ENCODE measurements around the gene CHKA.
A peak's percentile ranks its signal among the peaks of the same experiment; 100 is the strongest.

CHKA gene

GRCh38 chr11:68150037-68150436 lies 28.8 kb upstream of the CHKA start:
- peak; percentile 21 for DNase-seq (ENCODE audit: low read depth)
- no peak for TF ChIP-seq CTCF (conservative IDR thresholded peaks at IDR 0.05; ENCODE audit: control insufficient read depth, insufficient read depth, low read depth, low read length)
- no peak overlapping the region for H3K4me3 ChIP-seq (ENCODE audit: control insufficient read depth, low read depth, low read length)

GRCh38 chr11:68149417-68149816 lies 28.2 kb upstream of the CHKA start:
- DNase-seq (ENCODE audit: low read depth), result no peak
- no peak for TF ChIP-seq CTCF (conservative IDR thresholded peaks at IDR 0.05; ENCODE audit: control insufficient read depth, insufficient read depth, low read depth, low read length)
- H3K4me3 ChIP-seq (ENCODE audit: control insufficient read depth, low read depth, low read length), result no peak overlapping the region

- no peak for TF ChIP-seq CTCF (conservative IDR thresholded peaks at IDR 0.05; ENCODE audit: control insufficient read depth, insufficient read depth, low read depth, low read length)
- no peak overlapping the region for H3K4me3 ChIP-seq (ENCODE audit: control insufficient read depth, low read depth, low read length)
- DNase-seq (ENCODE audit: low read depth), result no peak
These were observed 27.7 kb upstream of the CHKA start for GRCh38 chr11:68148879-68149278.

- DNase-seq (ENCODE audit: low read depth), result no peak
- no peak for TF ChIP-seq CTCF (conservative IDR thresholded peaks at IDR 0.05; ENCODE audit: control insufficient read depth, insufficient read depth, low read depth, low read length)
- no peak overlapping the region for H3K4me3 ChIP-seq (ENCODE audit: control insufficient read depth, low read depth, low read length)
These were observed 27.1 kb upstream of the CHKA start for GRCh38 chr11:68148071-68148805.

- DNase-seq (ENCODE audit: low read depth), result peak; percentile 26
- H3K4me3 ChIP-seq (ENCODE audit: control insufficient read depth, low read depth, low read length), result no peak overlapping the region
- no peak for TF ChIP-seq CTCF (conservative IDR thresholded peaks at IDR 0.05; ENCODE audit: control insufficient read depth, insufficient read depth, low read depth, low read length)
These were observed 25.7 kb upstream of the CHKA start for GRCh38 chr11:68146704-68147474.

GRCh38 chr11:68146010-68146540 lies 24.9 kb upstream of the CHKA start:
- no peak overlapping the region for H3K4me3 ChIP-seq (ENCODE audit: control insufficient read depth, low read depth, low read length)
- DNase-seq (ENCODE audit: low read depth), result no peak
- no peak for TF ChIP-seq CTCF (conservative IDR thresholded peaks at IDR 0.05; ENCODE audit: control insufficient read depth, insufficient read depth, low read depth, low read length)

Measured in fibroblast of mammary gland (primary cell).